ENCODE data around the gene AGO3. TPM values are rescaled to one million over a fixed set of nuclear protein-coding genes. Genes with fewer than 3 reads are reported as not detected.

AGO3 gene
- total and polyA plus RNA-seq, 10 of the 15 experiments (the other 5 are each of a cell fraction or from before 2014, with no cell fraction given), result 3.9 to 35.2 (median 12.5) TPM

DNA sequence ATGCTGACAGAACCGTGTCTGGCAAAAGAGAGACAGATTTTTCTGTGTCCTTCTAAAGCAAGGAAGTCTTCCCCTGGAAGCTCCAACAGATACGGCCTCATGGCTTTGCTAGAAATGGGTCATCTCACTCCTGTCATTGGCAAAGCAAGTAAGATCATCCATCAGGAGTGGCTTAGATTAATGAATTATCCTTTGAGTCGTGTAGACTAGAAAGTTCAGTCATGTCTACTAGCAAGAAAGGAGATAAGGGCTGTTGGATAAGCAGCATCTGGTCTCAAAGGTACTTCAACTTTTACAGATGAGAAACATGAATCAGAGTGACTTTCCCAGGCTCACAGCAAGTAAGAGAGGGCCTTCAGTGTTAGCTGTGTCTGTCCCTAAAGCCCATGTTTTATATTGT is 3.4 kb upstream of the AGO3 start:
- ChIA-PET SMC1A (ENCODE audit: uncharacterized antibody, unreplicated experiment) (interaction anchor here (0.7 to 1.5 kb wide), 3 partner anchors 12 to 81 kb away, joined by 4 to 5 read pairs (median 4); no protein-coding TSS in a partner anchor), POLR2A (no interaction called here), RAD21 (ENCODE audit: unreplicated experiment) (no interaction called here), CTCF (no interaction called here)
- no peak for TF ChIP-seq CBX3 (IDR thresholded peaks at IDR 0.05; ENCODE audit: borderline replicate concordance, low read depth)
- no peak for TF ChIP-seq NR2F1 (conservative IDR thresholded peaks at IDR 0.05)
- TF ChIP-seq TARDBP (IDR thresholded peaks at IDR 0.05; ENCODE audit: borderline replicate concordance), result no peak
- no peak for TF ChIP-seq SRF (IDR thresholded peaks at IDR 0.05; ENCODE audit: low read depth in 2 of 2, low read length in 2 of 2)
- no peak for TF ChIP-seq MEF2A (IDR thresholded peaks at IDR 0.05; ENCODE audit: insufficient read depth, low read depth, low read length)
- no peak for TF ChIP-seq YBX1 (IDR thresholded peaks at IDR 0.05)
- TF ChIP-seq SMAD1 (IDR thresholded peaks at IDR 0.05; ENCODE audit: low read depth, partially characterized antibody), result no peak
- TF ChIP-seq POLR2A (IDR thresholded peaks at IDR 0.05; ENCODE audit: low read depth, low read length), result no peak
- no peak for TF ChIP-seq NBN (IDR thresholded peaks at IDR 0.05)
- TF ChIP-seq, protein P1, sequence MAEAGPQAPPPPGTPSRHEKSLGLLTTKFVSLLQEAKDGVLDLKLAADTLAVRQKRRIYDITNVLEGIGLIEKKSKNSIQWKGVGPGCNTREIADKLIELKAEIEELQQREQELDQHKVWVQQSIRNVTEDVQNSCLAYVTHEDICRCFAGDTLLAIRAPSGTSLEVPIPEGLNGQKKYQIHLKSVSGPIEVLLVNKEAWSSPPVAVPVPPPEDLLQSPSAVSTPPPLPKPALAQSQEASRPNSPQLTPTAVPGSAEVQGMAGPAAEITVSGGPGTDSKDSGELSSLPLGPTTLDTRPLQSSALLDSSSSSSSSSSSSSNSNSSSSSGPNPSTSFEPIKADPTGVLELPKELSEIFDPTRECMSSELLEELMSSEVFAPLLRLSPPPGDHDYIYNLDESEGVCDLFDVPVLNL (IDR thresholded peaks at IDR 0.05; ENCODE audit: low read depth, low read length), result no peak
- TF ChIP-seq, protein P2, sequence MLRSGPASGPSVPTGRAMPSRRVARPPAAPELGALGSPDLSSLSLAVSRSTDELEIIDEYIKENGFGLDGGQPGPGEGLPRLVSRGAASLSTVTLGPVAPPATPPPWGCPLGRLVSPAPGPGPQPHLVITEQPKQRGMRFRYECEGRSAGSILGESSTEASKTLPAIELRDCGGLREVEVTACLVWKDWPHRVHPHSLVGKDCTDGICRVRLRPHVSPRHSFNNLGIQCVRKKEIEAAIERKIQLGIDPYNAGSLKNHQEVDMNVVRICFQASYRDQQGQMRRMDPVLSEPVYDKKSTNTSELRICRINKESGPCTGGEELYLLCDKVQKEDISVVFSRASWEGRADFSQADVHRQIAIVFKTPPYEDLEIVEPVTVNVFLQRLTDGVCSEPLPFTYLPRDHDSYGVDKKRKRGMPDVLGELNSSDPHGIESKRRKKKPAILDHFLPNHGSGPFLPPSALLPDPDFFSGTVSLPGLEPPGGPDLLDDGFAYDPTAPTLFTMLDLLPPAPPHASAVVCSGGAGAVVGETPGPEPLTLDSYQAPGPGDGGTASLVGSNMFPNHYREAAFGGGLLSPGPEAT (IDR thresholded peaks at IDR 0.05; ENCODE audit: low read depth), result no peak
- TF ChIP-seq CHD1 (IDR thresholded peaks at IDR 0.05; ENCODE audit: low read depth, low read length), result no peak
- TF ChIP-seq BRCA1 (IDR thresholded peaks at IDR 0.05; ENCODE audit: low read depth, low read length), result no peak
- TF ChIP-seq LARP7 (IDR thresholded peaks at IDR 0.05), result no peak
- 67% methylated on average over 3 of the region's 3 CpGs for WGBS (ENCODE audit: insufficient coverage, insufficient replicate concordance, low lambda C conversion rate, missing lambda C conversion rate)
- Histone ChIP-seq H3K4me1 (ENCODE audit: control insufficient read depth, insufficient read depth, low read length) (peaks cover 7% of the 10 kb centered on the region; the same call in 1 of the 2 replicates), H3K9ac (ENCODE audit: control insufficient read depth, insufficient read depth, low read length) (no peak overlapping the region), H3K4me2 (ENCODE audit: control insufficient read depth, insufficient read depth) (no peak overlapping the region), H2AFZ (ENCODE audit: control insufficient read depth, low read depth, low read length) (no peak overlapping the region), H3K27ac (ENCODE audit: control insufficient read depth, insufficient read depth) (no peak overlapping the region), H3K9me3 (replicated peaks; ENCODE audit: control insufficient read depth, insufficient read depth, low read length) (no peaks in the 10 kb centered on the region), H3K36me3 (ENCODE audit: control insufficient read depth in 2 of 2, insufficient read depth in 2 of 2, low read length in 1 of 2) (no peaks in the 10 kb centered on the region), H3K27me3 (replicated peaks in 1 of 2; ENCODE audit: control insufficient read depth in 2 of 2, insufficient read depth in 2 of 2, low read length in 1 of 2) (no peaks in the 10 kb centered on the region), H4K20me1 (ENCODE audit: control insufficient read depth, insufficient read depth) (no peaks in the 10 kb centered on the region), H3K79me2 (ENCODE audit: control insufficient read depth, insufficient read depth, low read length) (peaks cover 14% of the 10 kb centered on the region), H3K4me3 (no peak overlapping the region)
- intact Hi-C loops (cut with micrococcal nuclease; ENCODE audit: unreplicated experiment), result no loop called here
- ATAC-seq (no peak), DNase-seq (ENCODE audit: low read depth, low spot score) (no peak), FAIRE-seq (no peak)
- in situ Hi-C loops (cut with MboI), result no loop called here
- no TSS peak for BruUV-seq (replicated peaks)
